Measurements from ENCODE around the gene NFKB1. TPM values are rescaled to one million over a fixed set of nuclear protein-coding genes. Genes with fewer than 3 reads are reported as not detected.
A peak's percentile ranks its signal among the peaks of the same experiment; 100 is the strongest.

NFKB1 gene
- total and polyA plus RNA-seq, 10 of the 15 experiments (the other 5 are each of a cell fraction or from before 2014, with no cell fraction given): 8.7 to 110 (median 57.3) TPM

DNA sequence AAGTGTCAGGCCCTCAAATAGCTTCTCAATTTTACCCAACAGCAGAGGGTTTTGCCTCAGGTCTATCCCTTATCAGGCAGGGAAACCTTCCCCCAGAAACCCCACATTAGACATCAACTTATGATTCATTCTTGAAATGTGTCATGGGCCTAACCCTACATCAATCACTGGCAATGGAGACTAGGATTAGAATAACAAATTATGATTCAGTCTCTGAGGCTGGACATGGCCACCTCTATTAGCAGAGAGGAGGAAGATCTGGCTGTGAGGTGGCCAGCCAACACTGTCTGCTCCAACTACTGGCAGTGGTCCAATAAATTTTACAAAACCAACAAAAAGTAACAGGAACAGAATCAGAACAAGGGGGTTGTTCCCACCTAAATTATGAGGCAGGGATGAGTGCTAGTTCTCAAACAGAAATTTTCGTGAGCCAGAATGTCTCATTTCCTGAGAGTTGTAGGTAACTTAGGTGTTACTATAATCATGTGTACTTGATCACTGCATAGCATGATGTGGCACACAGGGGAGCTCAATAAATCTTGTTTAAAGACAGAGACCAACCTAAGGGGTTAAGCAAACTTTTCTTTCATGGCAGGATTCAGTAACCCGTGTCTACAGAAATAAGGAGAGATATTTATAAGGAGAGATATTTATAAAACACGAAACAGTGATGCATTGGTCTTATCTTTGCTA, 126.8 kb downstream of the NFKB1 start:
- H3K4me1 ChIP-seq (ENCODE audit: control insufficient read depth, insufficient read depth, low read length): peaks cover 3% of the 10 kb centered on the region; the same call in 1 of the 2 replicates
- ChIA-PET POLR2A (interaction anchor here (1.0 kb wide), 1 partner anchor 133 kb away, joined by 3 read pairs; the partner anchor contains the start of gene MANBA), CTCF (interaction anchor here (1.0 to 3.5 kb wide), 10 partner anchors 15 to 471 kb away, joined by 3 to 34 read pairs (median 4); partner anchors contain the start of gene BDH2), RAD21 (ENCODE audit: unreplicated experiment) (interaction anchor here (0.9 to 2.4 kb wide), 4 partner anchors 197 to 468 kb away, joined by 3 to 18 read pairs (median 6); no protein-coding TSS in a partner anchor), SMC1A (ENCODE audit: uncharacterized antibody, unreplicated experiment) (interaction anchor here (0.8 to 4.5 kb wide), 13 partner anchors 15 to 452 kb away, joined by 3 to 39 read pairs (median 3); no protein-coding TSS in a partner anchor)
- no peak overlapping the region for H3K4me3 ChIP-seq
- whole genome bisulfite sequencing (ENCODE audit: insufficient coverage, insufficient replicate concordance, low lambda C conversion rate, missing lambda C conversion rate): 61% methylated on average over 3 of the region's 3 CpGs
- no peaks in the 10 kb centered on the region for H3K27me3 ChIP-seq (replicated peaks in 1 of 2; ENCODE audit: control insufficient read depth in 2 of 2, insufficient read depth in 2 of 2, low read length in 1 of 2)
- no peak overlapping the region for H2AFZ ChIP-seq (ENCODE audit: control insufficient read depth, low read depth, low read length)
- no peaks in the 10 kb centered on the region for H4K20me1 ChIP-seq (ENCODE audit: control insufficient read depth, insufficient read depth)
- in situ Hi-C loops (cut with MboI): loop anchor here (10.0 to 25.0 kb wide), 2 partner anchors 467 to 1159 kb away; partner anchors contain the start of gene BDH2
- BruUV-seq (replicated peaks): no TSS peak
- H3K36me3 ChIP-seq (ENCODE audit: control insufficient read depth in 2 of 2, insufficient read depth in 2 of 2, low read length in 1 of 2): peaks cover 0 to 6% of the 10 kb centered on the region in 2 experiments; a peak in 2 of 4 replicates
- H3K27ac ChIP-seq (ENCODE audit: control insufficient read depth, insufficient read depth): no peak overlapping the region
- no peaks in the 10 kb centered on the region for H3K9me3 ChIP-seq (replicated peaks; ENCODE audit: control insufficient read depth, insufficient read depth, low read length)
- ATAC-seq: peak; percentile 61
- DNase-seq (ENCODE audit: low read depth, low spot score): no peak
- no peaks in the 10 kb centered on the region for H3K79me2 ChIP-seq (ENCODE audit: control insufficient read depth, insufficient read depth, low read length)
- intact Hi-C loops (cut with micrococcal nuclease; ENCODE audit: unreplicated experiment): loop anchor here (5.0 to 10.0 kb wide), 3 partner anchors 167 to 371 kb away; partner anchors contain the start of gene SLC39A8
- no peak overlapping the region for H3K9ac ChIP-seq (ENCODE audit: control insufficient read depth, insufficient read depth, low read length)
- no peak overlapping the region for H3K4me2 ChIP-seq (ENCODE audit: control insufficient read depth, insufficient read depth)
- FAIRE-seq: no peak
- no peak for TF ChIP-seq YY1 (IDR thresholded peaks at IDR 0.05; ENCODE audit: low read depth, low read length)
- peak; percentile 19 for TF ChIP-seq PBX3 (IDR thresholded peaks at IDR 0.05; ENCODE audit: insufficient replicate concordance, low read depth, low read length)
- no peak for TF ChIP-seq WRNIP1 (IDR thresholded peaks at IDR 0.05; ENCODE audit: borderline replicate concordance, low read depth, low read length)
- TF ChIP-seq BHLHE40 (IDR thresholded peaks at IDR 0.05; ENCODE audit: borderline replicate concordance in 1 of 2, low read depth in 2 of 2, low read length in 1 of 2): no peak
- TF ChIP-seq RUNX3 (IDR thresholded peaks at IDR 0.05; ENCODE audit: low read length): peak; percentile 55; the same call in 1 of the 2 replicates
- TF ChIP-seq SREBF1 (IDR thresholded peaks at IDR 0.05; ENCODE audit: low read length): no peak
- peak; percentile 40; the same call in 1 of the 2 replicates for TF ChIP-seq NFIC (IDR thresholded peaks at IDR 0.05; ENCODE audit: low read depth, low read length)
- TF ChIP-seq POLR2AphosphoS5 (IDR thresholded peaks at IDR 0.05; ENCODE audit: low read length): no peak
- TF ChIP-seq SMC3 (IDR thresholded peaks at IDR 0.05; ENCODE audit: borderline replicate concordance, low read length): no peak
- TF ChIP-seq CBX5 (IDR thresholded peaks at IDR 0.05; ENCODE audit: low read depth): no peak
- no peak for TF ChIP-seq EZH2 (IDR thresholded peaks at IDR 0.05; ENCODE audit: borderline replicate concordance, control insufficient read depth, low read depth, low read length)
- no peak for TF ChIP-seq SUPT20H (IDR thresholded peaks at IDR 0.05; ENCODE audit: borderline replicate concordance, control insufficient read depth, low read depth, low read length)
- no peak for TF ChIP-seq ELK1 (IDR thresholded peaks at IDR 0.05; ENCODE audit: low read depth, low read length)
- TF ChIP-seq IRF4 (IDR thresholded peaks at IDR 0.05; ENCODE audit: low read depth, low read length): 0 out of 2 replicates have a peak, but pooled peaks have one; percentile 30
- TF ChIP-seq NRF1 (conservative IDR thresholded peaks at IDR 0.05; ENCODE audit: low read depth, low read length): no peak
- no peak for TF ChIP-seq NR2C1 (IDR thresholded peaks at IDR 0.05)
- no peak for TF ChIP-seq SIX5 (IDR thresholded peaks at IDR 0.05; ENCODE audit: low read depth, low read length, severe bottlenecking)
- no peak for TF ChIP-seq ZNF24 (IDR thresholded peaks at IDR 0.05)
- TF ChIP-seq FOXM1 (IDR thresholded peaks at IDR 0.05; ENCODE audit: low read depth, low read length): peak; percentile 39; the same call in 1 of the 2 replicates
- TF ChIP-seq, protein P1, sequence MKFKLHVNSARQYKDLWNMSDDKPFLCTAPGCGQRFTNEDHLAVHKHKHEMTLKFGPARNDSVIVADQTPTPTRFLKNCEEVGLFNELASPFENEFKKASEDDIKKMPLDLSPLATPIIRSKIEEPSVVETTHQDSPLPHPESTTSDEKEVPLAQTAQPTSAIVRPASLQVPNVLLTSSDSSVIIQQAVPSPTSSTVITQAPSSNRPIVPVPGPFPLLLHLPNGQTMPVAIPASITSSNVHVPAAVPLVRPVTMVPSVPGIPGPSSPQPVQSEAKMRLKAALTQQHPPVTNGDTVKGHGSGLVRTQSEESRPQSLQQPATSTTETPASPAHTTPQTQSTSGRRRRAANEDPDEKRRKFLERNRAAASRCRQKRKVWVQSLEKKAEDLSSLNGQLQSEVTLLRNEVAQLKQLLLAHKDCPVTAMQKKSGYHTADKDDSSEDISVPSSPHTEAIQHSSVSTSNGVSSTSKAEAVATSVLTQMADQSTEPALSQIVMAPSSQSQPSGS (IDR thresholded peaks at IDR 0.05; ENCODE audit: low read length): 0 out of 2 replicates have a peak, but pooled peaks have one; percentile 38
- no peak for TF ChIP-seq NBN (IDR thresholded peaks at IDR 0.05)
